Activated T-cell treated with anti-CD3 and anti-CD28 coated beads, Interleukin-2, amount 50 U/mL, for 72 hours (primary cell): ENCODE data around the gene S100PBP. TPM values are rescaled to one million over a fixed set of nuclear protein-coding genes. Genes with fewer than 3 reads are reported as not detected.

ENCODE experiments used
- ATAC-seq, 2 donors: fragments of 150-1000 bp; cut with Tn5 transposase; replicated peaks in 1 of 2; 2 replicates each; pipeline ENCODE4 v1.10.0; 2021; ENCODE audit warnings: moderate library complexity in 2 of 2, mild to moderate bottlenecking in 1 of 2
- DNase-seq, 2 donors: peaks; one replicate each; pipeline ENCODE4 v3.0.0; 2021 to 2022; ENCODE audit warnings: mixed read lengths in 1 of 2
- H3K27ac Mint-ChIP-seq: one replicate; pipeline ENCODE4 v1.8.0; 2022; ENCODE audit warnings: mild to moderate bottlenecking, moderate library complexity, mixed read lengths
- H3K27me3 Mint-ChIP-seq: one replicate; pipeline ENCODE4 v1.8.0; 2022; ENCODE audit warnings: low read depth, mixed read lengths
- H3K36me3 Mint-ChIP-seq, 2 donors: one replicate each; pipeline ENCODE4 v1.8.0; 2022; ENCODE audit warnings: mixed read lengths in 2 of 2, mild to moderate bottlenecking in 1 of 2; ENCODE audit not compliant: insufficient read depth in 2 of 2
- H3K4me1 Mint-ChIP-seq: one replicate; pipeline ENCODE4 v1.8.0; 2022; ENCODE audit warnings: low read depth, mixed read lengths
- H3K4me3 Mint-ChIP-seq, 2 donors: one replicate each; pipeline ENCODE4 v1.8.0; 2022; ENCODE audit warnings: mild to moderate bottlenecking in 2 of 2, mixed read lengths in 2 of 2, moderate library complexity in 2 of 2
- H3K9me3 Mint-ChIP-seq, 2 donors: one replicate each; pipeline ENCODE4 v1.8.0; 2022; ENCODE audit warnings: mixed read lengths in 2 of 2
- total RNA-seq, 2 donors: library from RNA; stranded (reverse); gene quantifications; one replicate each; pipeline ENCODE4 v1.2.3, GENCODE V29; 2022

S100PBP gene
- total RNA-seq, 2 donors from 2014 or later, result 45.5 to 52.9 TPM

- peaks cover 61% of the 10 kb centered on the region for H3K27me3 Mint-ChIP-seq
- ATAC-seq (no peak), DNase-seq (no peak)
- H3K4me1 Mint-ChIP-seq, result peaks cover 6% of the 10 kb centered on the region
- no peak overlapping the region for H3K27ac Mint-ChIP-seq
- no peaks in the 10 kb centered on the region for H3K9me3 Mint-ChIP-seq
- no peaks in the 10 kb centered on the region for H3K36me3 Mint-ChIP-seq
- no peak overlapping the region for H3K4me3 Mint-ChIP-seq
These were observed 66.5 kb downstream of the S100PBP start for GRCh38 chr1:32884032-32884372.

GRCh38 chr1:32884726-32885125, 67.3 kb downstream of the S100PBP start:
- Mint-ChIP-seq H3K4me1 (peaks cover 6% of the 10 kb centered on the region), H3K4me3 (no peak overlapping the region), H3K9me3 (no peaks in the 10 kb centered on the region), H3K27me3 (peaks cover 68% of the 10 kb centered on the region), H3K27ac (no peak overlapping the region), H3K36me3 (no peaks in the 10 kb centered on the region)
- DNase-seq, result no peak
- ATAC-seq, result no peak

GRCh38 chr1:32885676-32886003, 68.2 kb downstream of the S100PBP start:
- Mint-ChIP-seq H3K4me3 (peak overlapping the region; percentile 11 to 56), H3K27ac (no peak overlapping the region), H3K36me3 (no peaks in the 10 kb centered on the region), H3K9me3 (no peaks in the 10 kb centered on the region), H3K27me3 (peaks cover 74% of the 10 kb centered on the region), H3K4me1 (peaks cover 6% of the 10 kb centered on the region)
- ATAC-seq, result no peak
- DNase-seq, result no peak

DNA sequence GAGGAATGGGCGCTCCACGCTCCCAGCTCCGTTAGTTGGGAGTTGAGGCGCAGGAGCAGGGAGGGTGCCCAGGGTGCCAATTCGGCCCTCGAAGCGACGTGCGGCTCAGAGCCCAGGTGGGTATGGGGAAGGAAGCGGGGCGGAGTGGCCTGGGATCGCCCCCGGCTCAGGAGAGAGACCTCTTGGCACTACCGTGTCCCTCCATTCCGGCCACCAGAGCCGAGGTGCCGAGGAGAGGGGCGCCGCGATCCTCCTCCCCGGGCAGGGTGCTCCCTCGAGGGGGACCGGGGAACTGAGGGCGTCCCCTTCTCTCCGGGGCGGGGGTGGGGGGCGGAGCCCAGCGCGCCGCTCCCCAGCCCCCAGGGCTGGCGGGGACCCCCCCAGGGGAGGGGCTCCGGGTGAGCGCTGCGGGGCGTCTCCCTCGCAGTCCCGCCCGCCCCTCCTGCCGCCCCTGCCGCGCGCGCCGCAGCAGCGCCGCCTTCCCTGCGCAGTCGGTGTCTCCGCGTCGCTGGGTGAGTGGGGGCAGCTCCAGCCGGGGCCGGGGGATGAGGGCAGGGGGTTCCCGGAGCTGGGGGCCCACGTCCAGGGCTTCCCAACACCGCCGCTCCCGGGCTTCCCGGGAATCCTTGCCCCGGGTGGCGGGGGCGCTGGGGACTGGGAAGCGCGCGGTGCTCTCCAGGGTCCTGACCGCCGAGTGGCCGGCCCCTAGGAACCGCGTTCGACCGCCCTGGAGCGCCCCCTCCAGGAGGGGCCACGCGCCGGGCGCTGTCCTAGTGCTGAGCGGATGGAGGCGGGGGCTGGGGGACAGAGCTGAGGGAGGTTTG, 68.8 kb downstream of the S100PBP start, which contains the start of gene HPCA:
Gene HPCA (plus strand): TSS at position 488 of the 824 bp plus-strand sequence. CDS start 2,408 bp downstream, outside the sequence.
- Mint-ChIP-seq H3K27me3 (peaks cover 74% of the 10 kb centered on the region), H3K36me3 (no peaks in the 10 kb centered on the region)

DNA sequence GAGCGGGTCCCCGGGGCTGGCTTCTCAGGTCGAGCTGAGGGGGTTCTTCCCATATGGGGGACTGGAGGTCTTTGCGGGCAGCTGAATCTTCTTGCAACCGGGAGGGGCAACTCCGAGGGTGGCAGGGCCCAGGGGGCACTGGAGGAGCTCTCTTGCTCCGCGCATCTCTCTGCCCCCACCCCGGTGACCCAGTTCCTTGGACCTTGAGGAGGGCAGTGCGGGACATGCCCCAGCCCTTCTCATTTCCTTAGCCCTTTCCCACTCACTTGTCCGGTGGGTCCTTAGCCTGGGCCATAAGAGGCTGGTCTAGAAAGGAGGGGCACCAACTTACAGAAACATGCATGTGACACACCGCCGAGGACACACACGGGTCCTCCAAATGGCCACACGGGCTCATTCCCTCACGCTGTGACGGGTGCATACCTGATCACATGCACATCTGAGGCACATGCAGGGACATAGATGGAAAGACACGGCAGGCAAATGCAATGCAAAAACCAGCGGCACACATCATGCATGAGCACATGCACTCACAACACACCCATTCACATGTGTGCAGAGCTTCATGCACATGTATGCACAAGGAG, 69.5 kb downstream of the S100PBP start:
- Mint-ChIP-seq H3K27me3 (peaks cover 74% of the 10 kb centered on the region), H3K27ac (no peak overlapping the region), H3K4me1 (peaks cover 8% of the 10 kb centered on the region), H3K36me3 (no peaks in the 10 kb centered on the region), H3K9me3 (no peaks in the 10 kb centered on the region), H3K4me3 (peak overlapping the region in 1 of 2 donors; percentile 39)
- ATAC-seq (no peak), DNase-seq (no peak)

More for the DNA sequence above, 68.8 kb downstream of the S100PBP start, which contains the start of gene HPCA:
- Mint-ChIP-seq H3K27ac (no peak within 1 kb of the TSS), H3K4me1 (peaks cover 6% of the 10 kb centered on the region), H3K4me3 (peak within 1 kb of the TSS; percentile 11 to 56), H3K9me3 (no peaks in the 10 kb centered on the region)
- DNase-seq, result peak; percentile 61 to 72
- ATAC-seq, result peak; percentile 82

- H3K27ac Mint-ChIP-seq, result no peak overlapping the region
- H3K36me3 Mint-ChIP-seq, result no peaks in the 10 kb centered on the region
- ATAC-seq, result no peak
These were observed 70.2 kb downstream of the S100PBP start for GRCh38 chr1:32887623-32888022.

GRCh38 chr1:32888134-32888533, 70.7 kb downstream of the S100PBP start:
- Mint-ChIP-seq H3K4me1 (peaks cover 16% of the 10 kb centered on the region), H3K27me3 (peaks cover 83% of the 10 kb centered on the region), H3K9me3 (no peaks in the 10 kb centered on the region), H3K36me3 (no peaks in the 10 kb centered on the region), H3K4me3 (no peak overlapping the region), H3K27ac (no peak overlapping the region)
- ATAC-seq (no peak), DNase-seq (no peak)

More at GRCh38 chr1:32887623-32888022, 70.2 kb downstream of the S100PBP start:
- Mint-ChIP-seq H3K27me3 (peaks cover 81% of the 10 kb centered on the region), H3K4me1 (peaks cover 15% of the 10 kb centered on the region), H3K4me3 (no peak overlapping the region), H3K9me3 (no peaks in the 10 kb centered on the region)
- no peak for DNase-seq

GRCh38 chr1:32888677-32889420, 71.4 kb downstream of the S100PBP start:
- H3K27ac Mint-ChIP-seq, result no peak overlapping the region

GRCh38 chr1:32889731-32890278, 72.4 kb downstream of the S100PBP start:
- Mint-ChIP-seq H3K36me3 (no peaks in the 10 kb centered on the region), H3K4me3 (no peak overlapping the region), H3K4me1 (peaks cover 16% of the 10 kb centered on the region), H3K27ac (no peak overlapping the region), H3K9me3 (no peaks in the 10 kb centered on the region), H3K27me3 (peaks cover 74% of the 10 kb centered on the region)
- DNase-seq (no peak), ATAC-seq (no peak)

More at GRCh38 chr1:32888677-32889420, 71.4 kb downstream of the S100PBP start:
- DNase-seq (no peak), ATAC-seq (no peak)
- H3K9me3 Mint-ChIP-seq, result no peaks in the 10 kb centered on the region
- H3K27me3 Mint-ChIP-seq, result peaks cover 81% of the 10 kb centered on the region
- H3K36me3 Mint-ChIP-seq, result no peaks in the 10 kb centered on the region
- H3K4me1 Mint-ChIP-seq, result peaks cover 16% of the 10 kb centered on the region
- no peak overlapping the region for H3K4me3 Mint-ChIP-seq

GRCh38 chr1:32890516-32891240, 73.2 kb downstream of the S100PBP start:
- no peaks in the 10 kb centered on the region for H3K9me3 Mint-ChIP-seq
- H3K4me1 Mint-ChIP-seq, result peaks cover 16% of the 10 kb centered on the region
- H3K27ac Mint-ChIP-seq, result no peak overlapping the region
- no peak for ATAC-seq
- H3K4me3 Mint-ChIP-seq, result no peak overlapping the region
- H3K36me3 Mint-ChIP-seq, result no peaks in the 10 kb centered on the region
- DNase-seq, result no peak
- H3K27me3 Mint-ChIP-seq, result peaks cover 65% of the 10 kb centered on the region

- ATAC-seq (no peak), DNase-seq (no peak)
- Mint-ChIP-seq H3K4me3 (no peak overlapping the region), H3K27me3 (peaks cover 62% of the 10 kb centered on the region), H3K4me1 (peaks cover 16% of the 10 kb centered on the region), H3K36me3 (no peaks in the 10 kb centered on the region), H3K27ac (no peak overlapping the region), H3K9me3 (no peaks in the 10 kb centered on the region)
These were observed 73.8 kb downstream of the S100PBP start for GRCh38 chr1:32891241-32891570.

GRCh38 chr1:32891630-32892029, 74.2 kb downstream of the S100PBP start:
- DNase-seq (no peak), ATAC-seq (no peak)
- H3K36me3 Mint-ChIP-seq, result no peaks in the 10 kb centered on the region
- H3K27me3 Mint-ChIP-seq, result peaks cover 62% of the 10 kb centered on the region
- H3K4me1 Mint-ChIP-seq, result peaks cover 16% of the 10 kb centered on the region
- peak overlapping the region in 1 of 2 donors; percentile 63 for H3K4me3 Mint-ChIP-seq
- H3K9me3 Mint-ChIP-seq, result no peaks in the 10 kb centered on the region
- no peak overlapping the region for H3K27ac Mint-ChIP-seq
